RCC 7860 (cell line): Measurements from ENCODE around the gene KIR3DL3.
A peak's percentile ranks its signal among the peaks of the same experiment; 100 is the strongest.
"Not testable (repeated sequence)": the region's sequence is repeated elsewhere in the genome, so short reads cannot be mapped to it uniquely, and the experiment has no call there.

Source experiments
- DNase-seq: peaks from one replicate; pipeline ENCODE4 v3.0.0-alpha.2; 2015; ENCODE audit warnings: low spot score
- FAIRE-seq: peaks from 2 replicates; lab custom pipeline; 2012; peaks lifted over from hg19 to GRCh38; lab: Jason Lieb, UNC

The KIR3DL3 gene

GRCh38 chr19:54724142-54724541 lies at the start of gene KIR3DL3:
KIR3DL3 (plus strand) TSS chr19:54724442; CDS start chr19:54724497, 55 bp downstream.
- no peak for DNase-seq
- no peak for FAIRE-seq

GRCh38 chr19:54676210-54676834 lies 47.9 kb upstream of the KIR3DL3 start:
- not testable (repeated sequence) for FAIRE-seq
- DNase-seq: peak; percentile 21

GRCh38 chr19:54677217-54677616 lies 47.0 kb upstream of the KIR3DL3 start:
- no peak for DNase-seq

GRCh38 chr19:54681596-54681995 lies 42.6 kb upstream of the KIR3DL3 start:
- DNase-seq, FAIRE-seq: not testable (repeated sequence)

More at GRCh38 chr19:54677217-54677616, 47.0 kb upstream of the KIR3DL3 start:
- FAIRE-seq: no peak

GRCh38 chr19:54682306-54682856 lies 41.9 kb upstream of the KIR3DL3 start:
- FAIRE-seq: no peak
- no peak for DNase-seq

- FAIRE-seq: no peak
- no peak for DNase-seq
These were observed 39.7 kb upstream of the KIR3DL3 start for GRCh38 chr19:54684527-54684926.

GRCh38 chr19:54691582-54692297 lies 32.5 kb upstream of the KIR3DL3 start:
- FAIRE-seq: no peak
- no peak for DNase-seq

- no peak for DNase-seq
- no peak for FAIRE-seq
These were observed 32.0 kb upstream of the KIR3DL3 start for GRCh38 chr19:54692298-54692615.

- DNase-seq (no peak), FAIRE-seq (no peak)
These were observed 29.6 kb upstream of the KIR3DL3 start for GRCh38 chr19:54694648-54695047.

GRCh38 chr19:54696117-54696548 lies 28.1 kb upstream of the KIR3DL3 start:
- DNase-seq: no peak
- FAIRE-seq: no peak

- no peak for DNase-seq
- no peak for FAIRE-seq
These were observed 27.5 kb upstream of the KIR3DL3 start for GRCh38 chr19:54696766-54697165.

GRCh38 chr19:54697716-54698115 lies 26.5 kb upstream of the KIR3DL3 start:
- DNase-seq, FAIRE-seq: not testable (repeated sequence)

- no peak for DNase-seq
- FAIRE-seq: no peak
These were observed 19.3 kb upstream of the KIR3DL3 start for GRCh38 chr19:54704928-54705327.

- FAIRE-seq: no peak
- DNase-seq: no peak
These were observed 16.3 kb upstream of the KIR3DL3 start for GRCh38 chr19:54707962-54708361.

GRCh38 chr19:54708781-54709180 lies 15.5 kb upstream of the KIR3DL3 start:
- DNase-seq: no peak
- FAIRE-seq: no peak

- no peak for DNase-seq
- no peak for FAIRE-seq
These were observed 14.9 kb upstream of the KIR3DL3 start for GRCh38 chr19:54709212-54709948.

- not testable (repeated sequence) for FAIRE-seq, DNase-seq
These were observed 14.3 kb upstream of the KIR3DL3 start for GRCh38 chr19:54709956-54710355.

- DNase-seq (no peak), FAIRE-seq (no peak)
These were observed 402 bp downstream of the KIR3DL3 start for GRCh38 chr19:54724644-54725043.

- DNase-seq: no peak
- no peak for FAIRE-seq
These were observed 1.1 kb downstream of the KIR3DL3 start for GRCh38 chr19:54725321-54725720.

GRCh38 chr19:54727562-54727961 lies 3.3 kb downstream of the KIR3DL3 start:
- DNase-seq (no peak), FAIRE-seq (no peak)

GRCh38 chr19:54728167-54728566 lies 3.9 kb downstream of the KIR3DL3 start:
- FAIRE-seq: no peak
- no peak for DNase-seq
